PC-3 (cell line): ENCODE measurements around the gene OR10AD1. TPM values are rescaled to one million over a fixed set of nuclear protein-coding genes. Genes with fewer than 3 reads are reported as not detected.
"Not testable (repeated sequence)": the region's sequence is repeated elsewhere in the genome, so short reads cannot be mapped to it uniquely, and the experiment has no call there.

Experiments used
- ATAC-seq: fragments of 200-7000 bp; cut with Tn5 transposase; 2 replicates; pipeline ENCODE4 v1.9.1; 2020; ENCODE audit warnings: mild to moderate bottlenecking, moderate library complexity
- BruUV-seq: library from RNA; stranded (reverse); fragments of 400-500 nt; replicated peaks from 2 replicates; lab custom pipeline; 2021; lab: Mats Ljungman, UMichigan
- CTCF ChIA-PET: fragments of 300-600 bp; sonication (Branson Sonifier 250); formaldehyde crosslinking; loops from one replicate; lab custom pipeline; 2022; ENCODE audit warnings: antibody characterized with exemption; lab: Charles Lee
- POLR2A ChIA-PET: fragments of 300-600 bp; sonication (Branson Sonifier 250); formaldehyde crosslinking; loops from one replicate; lab custom pipeline; 2022; ENCODE audit warnings: antibody characterized with exemption; ENCODE audit not compliant: unreplicated experiment; lab: Charles Lee
- DNase-seq: peaks from one replicate; pipeline ENCODE4 v3.0.0-alpha.2; 2015
- H2AFZ ChIP-seq: fragments of 300-600 bp; sonication (generic); 2 replicates; pipeline ENCODE4 v1.6.0; 2016; ENCODE audit warnings: antibody characterized with exemption, low read length
- H3F3A ChIP-seq: fragments of 300-600 bp; sonication (generic); one replicate; pipeline ENCODE4 v1.6.0; 2017; ENCODE audit warnings: antibody characterized with exemption, low read length, control low read depth, mild to moderate bottlenecking; ENCODE audit not compliant: unreplicated experiment
- H3K27ac ChIP-seq: fragments of 300-600 bp; sonication (generic); 2 replicates; pipeline ENCODE4 v1.5.1; 2016; ENCODE audit warnings: mild to moderate bottlenecking, low read length
- H3K27me3 ChIP-seq: fragments of 300-600 bp; sonication (generic); 2 replicates; pipeline ENCODE4 v1.6.1; 2016; ENCODE audit warnings: low read length, mixed read lengths
- H3K36me3 ChIP-seq: fragments of 300-600 bp; sonication (generic); 2 replicates; pipeline ENCODE4 v1.6.1; 2016; ENCODE audit warnings: low read depth, mixed run types, low read length, mixed read lengths
- H3K4me1 ChIP-seq: fragments of 300-600 bp; sonication (generic); 2 replicates; pipeline ENCODE4 v1.5.1; 2016; ENCODE audit warnings: low read length; ENCODE audit not compliant: insufficient read depth
- H3K4me2 ChIP-seq: fragments of 300-600 bp; sonication (generic); 2 replicates; pipeline ENCODE4 v1.6.0; 2016; ENCODE audit warnings: low read length
- H3K4me3 ChIP-seq: fragments of 300-600 bp; sonication (generic); 2 replicates; pipeline ENCODE4 v1.5.1; 2016; ENCODE audit warnings: mild to moderate bottlenecking, low read length, mixed read lengths
- H3K79me2 ChIP-seq: fragments of 300-600 bp; sonication (generic); 2 replicates; pipeline ENCODE4 v1.6.1; 2017; ENCODE audit warnings: low read length, mixed read lengths
- H3K9ac ChIP-seq: fragments of 300-600 bp; sonication (generic); 2 replicates; pipeline ENCODE4 v1.6.0; 2016; ENCODE audit warnings: mild to moderate bottlenecking, low read length
- H3K9me2 ChIP-seq: fragments of 300-600 bp; sonication (generic); replicated peaks from 2 replicates; pipeline ENCODE4 v1.6.1; 2016; ENCODE audit warnings: mixed run types, low read length, mixed read lengths
- H3K9me3 ChIP-seq: fragments of 300-600 bp; sonication (generic); 2 replicates; pipeline ENCODE4 v1.6.1; 2016; ENCODE audit warnings: low read length, mixed read lengths
- H4K20me1 ChIP-seq: fragments of 300-600 bp; sonication (generic); 2 replicates; pipeline ENCODE4 v1.6.1; 2016; ENCODE audit warnings: low read length, mixed read lengths
- CTCF ChIP-seq: fragments of 300-600 bp; sonication (generic); conservative IDR thresholded peaks from 2 replicates; pipeline ENCODE4 v1.5.1; 2017; ENCODE audit warnings: antibody characterized with exemption, low read depth, mild to moderate bottlenecking, low read length
- EZH2 ChIP-seq: fragments of 300-600 bp; sonication (generic); IDR thresholded peaks from one replicate; pipeline ENCODE4 v1.6.1; 2017; ENCODE audit warnings: antibody characterized with exemption, mild to moderate bottlenecking, low read length; ENCODE audit not compliant: unreplicated experiment
- EZH2phosphoT487 ChIP-seq: fragments of 300-600 bp; sonication (generic); IDR thresholded peaks from 2 replicates; pipeline ENCODE4 v1.6.1; 2018; ENCODE audit warnings: mild to moderate bottlenecking, antibody characterized with exemption, low read length, borderline replicate concordance
- intact Hi-C: fragments of 100-400 bp; cut with micrococcal nuclease; formaldehyde crosslinking; loops from 2 replicates; pipeline ENCODE4 v1.9.0; 2023
- total RNA-seq: library from RNA; depleted of rRNA; stranded (reverse); fragments of >200 nt; gene quantifications from 2 replicates; pipeline ENCODE4 v1.2.3, GENCODE V29; 2014

OR10AD1 gene
- total RNA-seq, 1 experiment from 2014 or later: not detected

GRCh38 chr12:48216785-48217184 lies 13.7 kb upstream of the OR10AD1 start:
- ChIA-PET POLR2A (no interaction called here), CTCF (no interaction called here)
- Histone ChIP-seq H3K9ac (no peak overlapping the region), H3K4me1 (no peaks in the 10 kb centered on the region), H3K9me3 (no peaks in the 10 kb centered on the region), H2AFZ (no peak overlapping the region), H3K27ac (no peak overlapping the region), H3K79me2 (no peaks in the 10 kb centered on the region), H3K36me3 (no peaks in the 10 kb centered on the region), H3K27me3 (peaks cover 71% of the 10 kb centered on the region), H3K4me2 (no peak overlapping the region), H3K9me2 (no peaks in the 10 kb centered on the region), H4K20me1 (no peaks in the 10 kb centered on the region), H3K4me3 (no peak overlapping the region), H3F3A (no peaks in the 10 kb centered on the region)
- DNase-seq: no peak
- no peak for ATAC-seq
- BruUV-seq: no TSS peak
- intact Hi-C loops: no loop called here
- no peak for TF ChIP-seq EZH2
- TF ChIP-seq CTCF: no peak
- no peak for TF ChIP-seq EZH2phosphoT487

GRCh38 chr12:48209495-48209894 lies 6.4 kb upstream of the OR10AD1 start:
- H3K36me3 ChIP-seq, H3K4me3 ChIP-seq, H3K9me2 ChIP-seq, H3K27ac ChIP-seq, H3K9ac ChIP-seq, DNase-seq, H3K4me2 ChIP-seq, H3K79me2 ChIP-seq, H3K4me1 ChIP-seq, BruUV-seq, intact Hi-C loops, POLR2A ChIA-PET, H3F3A ChIP-seq, CTCF ChIA-PET, H4K20me1 ChIP-seq, H2AFZ ChIP-seq, H3K9me3 ChIP-seq, ATAC-seq: not testable (repeated sequence)
- peaks cover 38% of the 10 kb centered on the region for H3K27me3 ChIP-seq

GRCh38 chr12:48202766-48203165 lies 326 bp downstream of the OR10AD1 start:
- no peaks in the 10 kb centered on the region for H3K36me3 ChIP-seq
- no peaks in the 10 kb centered on the region for H3F3A ChIP-seq
- ChIA-PET CTCF (no interaction called here), POLR2A (no interaction called here)
- BruUV-seq: no TSS peak
- no peak overlapping the region for H3K4me2 ChIP-seq
- H2AFZ ChIP-seq: no peak overlapping the region
- no peaks in the 10 kb centered on the region for H4K20me1 ChIP-seq
- H3K27ac ChIP-seq: no peak overlapping the region
- no peaks in the 10 kb centered on the region for H3K79me2 ChIP-seq
- H3K4me1 ChIP-seq: no peaks in the 10 kb centered on the region; the same call in 1 of the 2 replicates
- ATAC-seq (no peak), DNase-seq (no peak)
- TF ChIP-seq EZH2 (no peak), EZH2phosphoT487 (no peak), CTCF (no peak)
- no peak overlapping the region for H3K9ac ChIP-seq
- no peaks in the 10 kb centered on the region for H3K9me2 ChIP-seq
- H3K27me3 ChIP-seq: peaks cover 31% of the 10 kb centered on the region
- no peak overlapping the region for H3K4me3 ChIP-seq
- intact Hi-C loops: no loop called here
- H3K9me3 ChIP-seq: no peaks in the 10 kb centered on the region
